ENCODE results near the gene TLDC2. TPM values are rescaled to one million over a fixed set of nuclear protein-coding genes. Genes with fewer than 3 reads are reported as not detected.

Gene TLDC2
- total RNA-seq, 1 experiment from 2014 or later: 0.17 TPM

DNA sequence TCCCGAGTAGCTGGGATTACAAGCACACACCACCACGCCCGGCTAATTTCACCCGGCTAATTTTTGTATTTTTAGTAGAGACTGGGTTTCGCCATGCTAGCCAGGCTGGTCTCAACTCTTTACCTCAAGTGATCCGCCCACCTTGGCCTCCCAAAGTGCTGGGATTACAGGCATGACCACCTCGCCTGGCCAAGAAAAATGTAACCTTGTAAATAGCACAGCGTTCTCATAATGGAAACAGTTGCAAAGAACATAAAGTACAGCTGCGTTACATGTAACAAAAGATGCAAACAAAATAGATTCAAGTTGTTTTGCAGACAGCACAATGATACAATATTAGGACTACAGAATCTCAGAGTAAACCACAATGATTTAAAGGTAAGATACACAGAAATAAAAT lies 14.6 kb downstream of the TLDC2 start:
- ATAC-seq (no peak), DNase-seq (ENCODE audit: low spot score) (no peak)
- no peaks in the 10 kb centered on the region for H3K9me3 Mint-ChIP-seq
- no peak overlapping the region for H3K4me3 Mint-ChIP-seq
- H3K27me3 Mint-ChIP-seq (ENCODE audit: low read depth): no peaks in the 10 kb centered on the region; the same call in 1 of the 2 replicates
- CTCF ChIA-PET: interaction anchor here (0.6 kb wide), 1 partner anchor 55 kb away, joined by 5 read pairs; no protein-coding TSS in a partner anchor
- POLR2A ChIA-PET: no interaction called here
- peaks cover 17% of the 10 kb centered on the region for H3K4me1 Mint-ChIP-seq
- no peak for TF ChIP-seq ZNF263 (CRISPR knock-in tag; IDR thresholded peaks at IDR 0.05; ENCODE audit: low read depth)
- TF ChIP-seq, protein P1, sequence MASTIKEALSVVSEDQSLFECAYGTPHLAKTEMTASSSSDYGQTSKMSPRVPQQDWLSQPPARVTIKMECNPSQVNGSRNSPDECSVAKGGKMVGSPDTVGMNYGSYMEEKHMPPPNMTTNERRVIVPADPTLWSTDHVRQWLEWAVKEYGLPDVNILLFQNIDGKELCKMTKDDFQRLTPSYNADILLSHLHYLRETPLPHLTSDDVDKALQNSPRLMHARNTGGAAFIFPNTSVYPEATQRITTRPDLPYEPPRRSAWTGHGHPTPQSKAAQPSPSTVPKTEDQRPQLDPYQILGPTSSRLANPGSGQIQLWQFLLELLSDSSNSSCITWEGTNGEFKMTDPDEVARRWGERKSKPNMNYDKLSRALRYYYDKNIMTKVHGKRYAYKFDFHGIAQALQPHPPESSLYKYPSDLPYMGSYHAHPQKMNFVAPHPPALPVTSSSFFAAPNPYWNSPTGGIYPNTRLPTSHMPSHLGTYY (CRISPR knock-in tag; IDR thresholded peaks at IDR 0.05): no peak
- TF ChIP-seq, protein P2, sequence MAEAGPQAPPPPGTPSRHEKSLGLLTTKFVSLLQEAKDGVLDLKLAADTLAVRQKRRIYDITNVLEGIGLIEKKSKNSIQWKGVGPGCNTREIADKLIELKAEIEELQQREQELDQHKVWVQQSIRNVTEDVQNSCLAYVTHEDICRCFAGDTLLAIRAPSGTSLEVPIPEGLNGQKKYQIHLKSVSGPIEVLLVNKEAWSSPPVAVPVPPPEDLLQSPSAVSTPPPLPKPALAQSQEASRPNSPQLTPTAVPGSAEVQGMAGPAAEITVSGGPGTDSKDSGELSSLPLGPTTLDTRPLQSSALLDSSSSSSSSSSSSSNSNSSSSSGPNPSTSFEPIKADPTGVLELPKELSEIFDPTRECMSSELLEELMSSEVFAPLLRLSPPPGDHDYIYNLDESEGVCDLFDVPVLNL (CRISPR knock-in tag; IDR thresholded peaks at IDR 0.05; ENCODE audit: borderline replicate concordance, low read depth): no peak
- TF ChIP-seq CREB1 (CRISPR knock-in tag; IDR thresholded peaks at IDR 0.05): no peak
- TF ChIP-seq, protein P3, sequence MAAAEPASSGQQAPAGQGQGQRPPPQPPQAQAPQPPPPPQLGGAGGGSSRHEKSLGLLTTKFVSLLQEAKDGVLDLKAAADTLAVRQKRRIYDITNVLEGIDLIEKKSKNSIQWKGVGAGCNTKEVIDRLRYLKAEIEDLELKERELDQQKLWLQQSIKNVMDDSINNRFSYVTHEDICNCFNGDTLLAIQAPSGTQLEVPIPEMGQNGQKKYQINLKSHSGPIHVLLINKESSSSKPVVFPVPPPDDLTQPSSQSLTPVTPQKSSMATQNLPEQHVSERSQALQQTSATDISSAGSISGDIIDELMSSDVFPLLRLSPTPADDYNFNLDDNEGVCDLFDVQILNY (CRISPR knock-in tag; IDR thresholded peaks at IDR 0.05): no peak
- TF ChIP-seq ZNF121 (CRISPR knock-in tag; IDR thresholded peaks at IDR 0.05): no peak
- TF ChIP-seq, protein P4, sequence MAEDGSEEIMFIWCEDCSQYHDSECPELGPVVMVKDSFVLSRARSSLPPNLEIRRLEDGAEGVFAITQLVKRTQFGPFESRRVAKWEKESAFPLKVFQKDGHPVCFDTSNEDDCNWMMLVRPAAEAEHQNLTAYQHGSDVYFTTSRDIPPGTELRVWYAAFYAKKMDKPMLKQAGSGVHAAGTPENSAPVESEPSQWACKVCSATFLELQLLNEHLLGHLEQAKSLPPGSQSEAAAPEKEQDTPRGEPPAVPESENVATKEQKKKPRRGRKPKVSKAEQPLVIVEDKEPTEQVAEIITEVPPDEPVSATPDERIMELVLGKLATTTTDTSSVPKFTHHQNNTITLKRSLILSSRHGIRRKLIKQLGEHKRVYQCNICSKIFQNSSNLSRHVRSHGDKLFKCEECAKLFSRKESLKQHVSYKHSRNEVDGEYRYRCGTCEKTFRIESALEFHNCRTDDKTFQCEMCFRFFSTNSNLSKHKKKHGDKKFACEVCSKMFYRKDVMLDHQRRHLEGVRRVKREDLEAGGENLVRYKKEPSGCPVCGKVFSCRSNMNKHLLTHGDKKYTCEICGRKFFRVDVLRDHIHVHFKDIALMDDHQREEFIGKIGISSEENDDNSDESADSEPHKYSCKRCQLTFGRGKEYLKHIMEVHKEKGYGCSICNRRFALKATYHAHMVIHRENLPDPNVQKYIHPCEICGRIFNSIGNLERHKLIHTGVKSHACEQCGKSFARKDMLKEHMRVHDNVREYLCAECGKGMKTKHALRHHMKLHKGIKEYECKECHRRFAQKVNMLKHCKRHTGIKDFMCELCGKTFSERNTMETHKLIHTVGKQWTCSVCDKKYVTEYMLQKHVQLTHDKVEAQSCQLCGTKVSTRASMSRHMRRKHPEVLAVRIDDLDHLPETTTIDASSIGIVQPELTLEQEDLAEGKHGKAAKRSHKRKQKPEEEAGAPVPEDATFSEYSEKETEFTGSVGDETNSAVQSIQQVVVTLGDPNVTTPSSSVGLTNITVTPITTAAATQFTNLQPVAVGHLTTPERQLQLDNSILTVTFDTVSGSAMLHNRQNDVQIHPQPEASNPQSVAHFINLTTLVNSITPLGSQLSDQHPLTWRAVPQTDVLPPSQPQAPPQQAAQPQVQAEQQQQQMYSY (CRISPR knock-in tag; IDR thresholded peaks at IDR 0.05): no peak
- TF ChIP-seq ZNF671 (CRISPR knock-in tag; IDR thresholded peaks at IDR 0.05): no peak
- TF ChIP-seq SMAD4 (CRISPR knock-in tag; IDR thresholded peaks at IDR 0.05): no peak
- TF ChIP-seq, protein P5, sequence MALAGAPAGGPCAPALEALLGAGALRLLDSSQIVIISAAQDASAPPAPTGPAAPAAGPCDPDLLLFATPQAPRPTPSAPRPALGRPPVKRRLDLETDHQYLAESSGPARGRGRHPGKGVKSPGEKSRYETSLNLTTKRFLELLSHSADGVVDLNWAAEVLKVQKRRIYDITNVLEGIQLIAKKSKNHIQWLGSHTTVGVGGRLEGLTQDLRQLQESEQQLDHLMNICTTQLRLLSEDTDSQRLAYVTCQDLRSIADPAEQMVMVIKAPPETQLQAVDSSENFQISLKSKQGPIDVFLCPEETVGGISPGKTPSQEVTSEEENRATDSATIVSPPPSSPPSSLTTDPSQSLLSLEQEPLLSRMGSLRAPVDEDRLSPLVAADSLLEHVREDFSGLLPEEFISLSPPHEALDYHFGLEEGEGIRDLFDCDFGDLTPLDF (CRISPR knock-in tag; IDR thresholded peaks at IDR 0.05): no peak
- TF ChIP-seq, protein P6, sequence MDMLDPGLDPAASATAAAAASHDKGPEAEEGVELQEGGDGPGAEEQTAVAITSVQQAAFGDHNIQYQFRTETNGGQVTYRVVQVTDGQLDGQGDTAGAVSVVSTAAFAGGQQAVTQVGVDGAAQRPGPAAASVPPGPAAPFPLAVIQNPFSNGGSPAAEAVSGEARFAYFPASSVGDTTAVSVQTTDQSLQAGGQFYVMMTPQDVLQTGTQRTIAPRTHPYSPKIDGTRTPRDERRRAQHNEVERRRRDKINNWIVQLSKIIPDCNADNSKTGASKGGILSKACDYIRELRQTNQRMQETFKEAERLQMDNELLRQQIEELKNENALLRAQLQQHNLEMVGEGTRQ (CRISPR knock-in tag; IDR thresholded peaks at IDR 0.05): no peak
- no peak for TF ChIP-seq ZNF396 (CRISPR knock-in tag; IDR thresholded peaks at IDR 0.05; ENCODE audit: borderline replicate concordance)
- TF ChIP-seq MYBL2 (CRISPR knock-in tag; IDR thresholded peaks at IDR 0.05): no peak
- peaks cover 9% of the 10 kb centered on the region for H3K36me3 Mint-ChIP-seq
- H3K27ac Mint-ChIP-seq: peak overlapping the region; percentile 46; the same call in 1 of the 2 replicates

DNA sequence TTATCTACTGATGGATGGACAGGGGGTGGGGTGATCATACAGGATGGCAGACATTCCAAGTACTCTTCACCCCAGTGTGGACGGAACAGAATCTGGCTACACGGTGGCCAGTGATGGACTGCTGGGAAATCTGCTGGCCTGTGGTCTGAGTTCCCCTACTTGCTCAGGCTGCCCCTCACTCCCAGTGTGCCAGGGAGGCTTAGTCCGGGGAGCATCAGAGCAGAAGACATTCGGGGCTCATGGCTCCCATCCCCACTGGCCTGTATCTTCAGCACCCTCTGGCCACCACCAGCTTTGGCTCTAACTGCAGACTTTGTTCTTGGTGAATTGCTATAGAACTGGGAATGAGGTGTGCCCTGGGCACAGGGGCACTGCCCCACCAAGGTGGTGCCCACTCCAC lies 15.3 kb downstream of the TLDC2 start:
- TF ChIP-seq, protein P7, sequence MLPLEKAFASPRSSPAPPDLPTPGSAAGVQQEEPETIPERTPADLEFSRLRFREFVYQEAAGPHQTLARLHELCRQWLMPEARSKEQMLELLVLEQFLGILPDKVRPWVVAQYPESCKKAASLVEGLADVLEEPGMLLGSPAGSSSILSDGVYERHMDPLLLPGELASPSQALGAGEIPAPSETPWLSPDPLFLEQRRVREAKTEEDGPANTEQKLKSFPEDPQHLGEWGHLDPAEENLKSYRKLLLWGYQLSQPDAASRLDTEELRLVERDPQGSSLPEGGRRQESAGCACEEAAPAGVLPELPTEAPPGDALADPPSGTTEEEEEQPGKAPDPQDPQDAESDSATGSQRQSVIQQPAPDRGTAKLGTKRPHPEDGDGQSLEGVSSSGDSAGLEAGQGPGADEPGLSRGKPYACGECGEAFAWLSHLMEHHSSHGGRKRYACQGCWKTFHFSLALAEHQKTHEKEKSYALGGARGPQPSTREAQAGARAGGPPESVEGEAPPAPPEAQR (CRISPR knock-in tag; IDR thresholded peaks at IDR 0.05): no peak
- TF ChIP-seq, protein P8, sequence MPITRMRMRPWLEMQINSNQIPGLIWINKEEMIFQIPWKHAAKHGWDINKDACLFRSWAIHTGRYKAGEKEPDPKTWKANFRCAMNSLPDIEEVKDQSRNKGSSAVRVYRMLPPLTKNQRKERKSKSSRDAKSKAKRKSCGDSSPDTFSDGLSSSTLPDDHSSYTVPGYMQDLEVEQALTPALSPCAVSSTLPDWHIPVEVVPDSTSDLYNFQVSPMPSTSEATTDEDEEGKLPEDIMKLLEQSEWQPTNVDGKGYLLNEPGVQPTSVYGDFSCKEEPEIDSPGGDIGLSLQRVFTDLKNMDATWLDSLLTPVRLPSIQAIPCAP (CRISPR knock-in tag; IDR thresholded peaks at IDR 0.05): no peak
- no peak for TF ChIP-seq ATF1 (CRISPR knock-in tag; IDR thresholded peaks at IDR 0.05)
- TF ChIP-seq ETV6 (CRISPR knock-in tag; IDR thresholded peaks at IDR 0.05): no peak
- TF ChIP-seq TEAD1 (CRISPR knock-in tag; IDR thresholded peaks at IDR 0.05): no peak
- TF ChIP-seq CREM (CRISPR knock-in tag; IDR thresholded peaks at IDR 0.05): no peak
- POLR2A ChIA-PET: no interaction called here
- Mint-ChIP-seq H3K4me3 (no peak overlapping the region), H3K4me1 (peaks cover 17% of the 10 kb centered on the region), H3K27ac (no peak overlapping the region), H3K9me3 (no peaks in the 10 kb centered on the region), H3K27me3 (ENCODE audit: low read depth) (no peaks in the 10 kb centered on the region; the same call in 1 of the 2 replicates), H3K36me3 (peaks cover 9% of the 10 kb centered on the region)
- no peak for DNase-seq (ENCODE audit: low spot score)
- no peak for ATAC-seq
- CTCF ChIA-PET: interaction anchor here (0.6 kb wide), 1 partner anchor 83 kb away, joined by 3 read pairs; no protein-coding TSS in a partner anchor

Measured in WTC11 (cell line).